Vagina (tissue), 2 donors: Measurements from ENCODE around the gene TRAF1. TPM values are rescaled to one million over a fixed set of nuclear protein-coding genes. Genes with fewer than 3 reads are reported as not detected.

Experiments
- DNase-seq, 2 donors: peaks; one replicate each; pipeline ENCODE4 v3.0.0-alpha.2; 2017; ENCODE audit errors: extremely low spot score in 2 of 2
- H3K27ac ChIP-seq: fragments of 200-600 bp; sonication (generic); one replicate; pipeline ENCODE4 v1.5.1; 2019
- H3K27me3 ChIP-seq: fragments of 200-600 bp; sonication (generic); one replicate; pipeline ENCODE4 v1.5.1; 2019
- H3K36me3 ChIP-seq, 2 donors: fragments of 200-600 bp; sonication (generic); one replicate each; pipeline ENCODE4 v1.5.1; 2017 to 2019
- H3K4me1 ChIP-seq: fragments of 200-600 bp; sonication (generic); one replicate; pipeline ENCODE4 v1.5.1; 2019
- H3K4me3 ChIP-seq, 2 donors: fragments of 200-600 bp; sonication (generic); 1 replicate in 1 of 2; 2 replicates in 1 of 2; pipeline ENCODE4 v1.5.1; 2016 to 2019
- H3K9me3 ChIP-seq: fragments of 200-600 bp; sonication (generic); one replicate; pipeline ENCODE4 v1.5.1; 2019
- CTCF ChIP-seq, 3 experiments: fragments of 450-650 bp in 2 of 3; fragments of 200-600 bp in 1 of 3; sonication (generic) in 1 of 3; IDR thresholded peaks; one replicate each; pipeline ENCODE4 v1.5.1; 2017 to 2019; ENCODE audit warnings: antibody characterized with exemption in 3 of 3, mild to moderate bottlenecking in 2 of 3, moderate library complexity in 2 of 3
- POLR2A ChIP-seq, 2 donors: fragments of 450-650 bp; IDR thresholded peaks; one replicate each; pipeline ENCODE4 v1.6.1; 2017; ENCODE audit warnings: antibody characterized with exemption in 2 of 2, mild to moderate bottlenecking in 2 of 2, moderate library complexity in 2 of 2
- POLR2AphosphoS5 ChIP-seq, 2 donors: sonication (generic); formaldehyde crosslinking; IDR thresholded peaks; one replicate each; pipeline ENCODE4 v1.9.0; 2017; ENCODE audit warnings: antibody characterized with exemption in 2 of 2, mild to moderate bottlenecking in 2 of 2, low read depth in 1 of 2; ENCODE audit not compliant: insufficient read depth in 1 of 2
- intact Hi-C: fragments of 100-400 bp; cut with DNase I; formaldehyde crosslinking; loops from one replicate; pipeline ENCODE4 v1.15.1; 2023
- total RNA-seq: library from RNA; depleted of rRNA; stranded (reverse); fragments of >200 nt; gene quantifications from one replicate; pipeline ENCODE4 v1.2.3, GENCODE V29; 2016

The TRAF1 gene
- total RNA-seq, 1 donor from 2014 or later, result 6.9 TPM

- no peaks in the 10 kb centered on the region for H3K9me3 ChIP-seq
- H3K4me1 ChIP-seq, result peaks cover 13% of the 10 kb centered on the region
- TF ChIP-seq CTCF (IDR thresholded peaks at IDR 0.05) (no peak), POLR2A (IDR thresholded peaks at IDR 0.05) (no peak), POLR2AphosphoS5 (IDR thresholded peaks at IDR 0.05; ENCODE audit: insufficient read depth in 1 of 2, low read depth in 1 of 2) (peak; percentile 19 to 26)
- H3K4me3 ChIP-seq, result peak overlapping the region; percentile 44 to 53
- intact Hi-C loops, result loop anchor here (5.0 to 10.0 kb wide), 2 partner anchors 69 to 206 kb away; partner anchors contain the start of gene CNTRL
- H3K36me3 ChIP-seq, result peaks cover 0 to 16% of the 10 kb centered on the region in 2 donors
- DNase-seq, result no peak
- H3K27ac ChIP-seq, result peak overlapping the region; percentile 91
- no peaks in the 10 kb centered on the region for H3K27me3 ChIP-seq
Observed at GRCh38 chr9:120868339-120868675, 58.3 kb downstream of the TRAF1 start.

- Histone ChIP-seq H3K36me3 (peaks cover 0 to 21% of the 10 kb centered on the region in 2 donors), H3K27me3 (no peaks in the 10 kb centered on the region), H3K4me1 (peaks cover 13% of the 10 kb centered on the region), H3K9me3 (no peaks in the 10 kb centered on the region), H3K4me3 (peak overlapping the region; percentile 44 to 53), H3K27ac (peak overlapping the region; percentile 91)
- TF ChIP-seq CTCF (IDR thresholded peaks at IDR 0.05), result no peak
- no peak for TF ChIP-seq POLR2AphosphoS5 (IDR thresholded peaks at IDR 0.05; ENCODE audit: insufficient read depth in 1 of 2, low read depth in 1 of 2)
- TF ChIP-seq POLR2A (IDR thresholded peaks at IDR 0.05), result no peak
- no peak for DNase-seq
- intact Hi-C loops, result loop anchor here (5.0 to 10.0 kb wide), 2 partner anchors 69 to 207 kb away; partner anchors contain the start of gene CNTRL
Observed at GRCh38 chr9:120867676-120868338, 58.8 kb downstream of the TRAF1 start.

- TF ChIP-seq CTCF (IDR thresholded peaks at IDR 0.05), result no peak
- no peak for TF ChIP-seq POLR2AphosphoS5 (IDR thresholded peaks at IDR 0.05; ENCODE audit: insufficient read depth in 1 of 2, low read depth in 1 of 2)
- no peak for TF ChIP-seq POLR2A (IDR thresholded peaks at IDR 0.05)
- H3K27ac ChIP-seq, result no peak overlapping the region
- intact Hi-C loops, result loop anchor here (5.0 to 10.0 kb wide), 2 partner anchors 71 to 208 kb away; partner anchors contain the start of gene CNTRL
Observed at GRCh38 chr9:120866651-120867050, 59.9 kb downstream of the TRAF1 start.

GRCh38 chr9:120865809-120866208, 60.8 kb downstream of the TRAF1 start:
- H3K27ac ChIP-seq, result no peak overlapping the region
- intact Hi-C loops, result loop anchor here (5.0 to 10.0 kb wide), 2 partner anchors 71 to 209 kb away; partner anchors contain the start of gene CNTRL

More at GRCh38 chr9:120866651-120867050, 59.9 kb downstream of the TRAF1 start:
- no peak for DNase-seq
- Histone ChIP-seq H3K9me3 (no peaks in the 10 kb centered on the region), H3K4me1 (peaks cover 13% of the 10 kb centered on the region), H3K4me3 (no peak overlapping the region), H3K36me3 (peaks cover 0 to 32% of the 10 kb centered on the region in 2 donors), H3K27me3 (no peaks in the 10 kb centered on the region)

More at GRCh38 chr9:120865809-120866208, 60.8 kb downstream of the TRAF1 start:
- Histone ChIP-seq H3K4me3 (no peak overlapping the region), H3K27me3 (no peaks in the 10 kb centered on the region), H3K9me3 (no peaks in the 10 kb centered on the region), H3K36me3 (peaks cover 0 to 41% of the 10 kb centered on the region in 2 donors), H3K4me1 (peaks cover 13% of the 10 kb centered on the region)
- TF ChIP-seq POLR2AphosphoS5 (IDR thresholded peaks at IDR 0.05; ENCODE audit: insufficient read depth in 1 of 2, low read depth in 1 of 2), result no peak
- TF ChIP-seq POLR2A (IDR thresholded peaks at IDR 0.05), result no peak
- TF ChIP-seq CTCF (IDR thresholded peaks at IDR 0.05), result no peak
- no peak for DNase-seq
